PC-9 (cell line): Measurements from ENCODE around the gene FCSK.

ENCODE experiments used
- CTCF ChIP-seq: fragments of 200-600 bp; sonication (generic); conservative IDR thresholded peaks from 2 replicates; pipeline ENCODE4 v1.6.1; 2017; ENCODE audit warnings: mixed run types, antibody characterized with exemption, mild to moderate bottlenecking, moderate library complexity
- EZH2 ChIP-seq: fragments of 200-600 bp; sonication (generic); IDR thresholded peaks from 2 replicates; pipeline ENCODE4 v1.8.0; 2017; ENCODE audit warnings: antibody characterized with exemption, low read depth

GRCh38 chr16:70467113-70467512 lies 12.7 kb downstream of the FCSK start:
- no peak for TF ChIP-seq CTCF
- no peak for TF ChIP-seq EZH2
